ENCODE results near the gene CD248. TPM values are rescaled to one million over a fixed set of nuclear protein-coding genes. Genes with fewer than 3 reads are reported as not detected.

The CD248 gene
- total RNA-seq, 1 experiment from 2014 or later = 0.83 TPM

Other genes starting within 250 kb of the CD248 start
- 16.2 and 20.1 TPM in 2 replicates for gene PACS1, start 246.8 kb downstream of the CD248 start, total RNA-seq (2014; rRNA removed; shearing (Covaris generic))
- gene KLC2, start 59.3 kb downstream of the CD248 start, total RNA-seq (2014; rRNA removed; shearing (Covaris generic)) = 21.5 and 28.1 TPM in 2 replicates
- 140 and 165 TPM in 2 replicates for gene RAB1B, start 48.4 kb downstream of the CD248 start, total RNA-seq (2014; rRNA removed; shearing (Covaris generic))
- gene CNIH2, start 38.9 kb downstream of the CD248 start, total RNA-seq (2014; rRNA removed; shearing (Covaris generic)) = 3.5 and 12.0 TPM in 2 replicates
- 117 and 125 TPM in 2 replicates for gene YIF1A, start 27.9 kb downstream of the CD248 start, total RNA-seq (2014; rRNA removed; shearing (Covaris generic))
- 0.42 and 0.85 TPM in 2 replicates for gene TMEM151A, start 25.1 kb downstream of the CD248 start, total RNA-seq (2014; rRNA removed; shearing (Covaris generic))
- 7.2 and 9.6 TPM in 2 replicates for gene RIN1, start 19.4 kb upstream of the CD248 start, total RNA-seq (2014; rRNA removed; shearing (Covaris generic))
- gene BRMS1, start 28.1 kb upstream of the CD248 start, total RNA-seq (2014; rRNA removed; shearing (Covaris generic)) = 53.5 and 72.8 TPM in 2 replicates
- 41.6 and 41.9 TPM in 2 replicates for gene B4GAT1, start 30.6 kb upstream of the CD248 start, total RNA-seq (2014; rRNA removed; shearing (Covaris generic))
- gene SLC29A2, start 54.7 kb upstream of the CD248 start, total RNA-seq (2014; rRNA removed; shearing (Covaris generic)) = 23.8 and 32.1 TPM in 2 replicates
- gene NPAS4, start 104.0 kb upstream of the CD248 start, total RNA-seq (2014; rRNA removed; shearing (Covaris generic)) = 0.04 TPM in 1 of 2 replicates, not detected in the other
- gene MRPL11, start 121.8 kb upstream of the CD248 start, total RNA-seq (2014; rRNA removed; shearing (Covaris generic)) = 148 and 174 TPM in 2 replicates
- 8.1 and 9.5 TPM in 2 replicates for gene PELI3, start 149.9 kb upstream of the CD248 start, total RNA-seq (2014; rRNA removed; shearing (Covaris generic))
- gene DPP3, start 163.4 kb upstream of the CD248 start, total RNA-seq (2014; rRNA removed; shearing (Covaris generic)) = 146 and 156 TPM in 2 replicates
- gene BBS1, start 193.6 kb upstream of the CD248 start, total RNA-seq (2014; rRNA removed; shearing (Covaris generic)) = 25.4 and 26.5 TPM in 2 replicates
- 14.8 and 25.8 TPM in 2 replicates for gene ZDHHC24, start 229.0 kb upstream of the CD248 start, total RNA-seq (2014; rRNA removed; shearing (Covaris generic))
- 36.9 and 68.8 TPM in 2 replicates for gene ACTN3, start 229.9 kb upstream of the CD248 start, total RNA-seq (2014; rRNA removed; shearing (Covaris generic))